Mucosa of stomach (tissue), 1 donor: Measurements from ENCODE around the gene UGT1A6.
"Not testable (repeated sequence)": the region's sequence is repeated elsewhere in the genome, so short reads cannot be mapped to it uniquely, and the experiment has no call there.

ENCODE experiments used
- H3K27me3 ChIP-seq: one replicate; pipeline ENCODE4 v1.7.0; 2013; ENCODE audit warnings: mild to moderate bottlenecking, low read length; ENCODE audit not compliant: control insufficient read depth, insufficient read depth
- H3K36me3 ChIP-seq: one replicate; pipeline ENCODE4 v1.7.0; 2013; ENCODE audit warnings: low read length; ENCODE audit not compliant: control insufficient read depth, insufficient read depth
- H3K4me1 ChIP-seq: one replicate; pipeline ENCODE4 v1.7.0; 2013; ENCODE audit warnings: mild to moderate bottlenecking, low read length; ENCODE audit not compliant: control insufficient read depth, insufficient read depth
- H3K4me3 ChIP-seq: one replicate; pipeline ENCODE4 v1.7.0; 2013; ENCODE audit warnings: low read length
- H3K9ac ChIP-seq: one replicate; pipeline ENCODE4 v1.7.0; 2013; ENCODE audit warnings: mild to moderate bottlenecking, low read length, moderate library complexity
- H3K9me3 ChIP-seq: one replicate; pipeline ENCODE4 v1.7.0; 2013; ENCODE audit warnings: mild to moderate bottlenecking, low read length, moderate library complexity; ENCODE audit not compliant: control insufficient read depth
- donor health status: Pancreatic carcinoma.

Gene UGT1A6

GRCh38 chr2:233689031-233689430 lies 3.7 kb upstream of the UGT1A6 start:
- Histone ChIP-seq H3K4me1 (peaks cover 52% of the 10 kb centered on the region), H3K4me3 (no peak overlapping the region), H3K9ac (no peak overlapping the region), H3K27me3 (no peaks in the 10 kb centered on the region), H3K36me3 (no peaks in the 10 kb centered on the region), H3K9me3 (no peaks in the 10 kb centered on the region)

GRCh38 chr2:233689501-233689900 lies 3.2 kb upstream of the UGT1A6 start:
- H3K27me3 ChIP-seq, result no peaks in the 10 kb centered on the region
- H3K4me1 ChIP-seq, result peaks cover 56% of the 10 kb centered on the region
- no peak overlapping the region for H3K4me3 ChIP-seq
- H3K36me3 ChIP-seq, result no peaks in the 10 kb centered on the region
- H3K9ac ChIP-seq, result no peak overlapping the region
- no peaks in the 10 kb centered on the region for H3K9me3 ChIP-seq

- Histone ChIP-seq H3K4me1 (peaks cover 58% of the 10 kb centered on the region), H3K4me3 (no peak overlapping the region), H3K36me3 (no peaks in the 10 kb centered on the region), H3K9me3 (no peaks in the 10 kb centered on the region), H3K9ac (no peak overlapping the region), H3K27me3 (no peaks in the 10 kb centered on the region)
Measured at GRCh38 chr2:233690444-233690843, 2.2 kb upstream of the UGT1A6 start.

- peaks cover 56% of the 10 kb centered on the region for H3K4me1 ChIP-seq
- H3K27me3 ChIP-seq, result no peaks in the 10 kb centered on the region
- no peaks in the 10 kb centered on the region for H3K9me3 ChIP-seq
- peak overlapping the region; percentile 9 for H3K4me3 ChIP-seq
- H3K9ac ChIP-seq, result peak overlapping the region; percentile 59
- no peaks in the 10 kb centered on the region for H3K36me3 ChIP-seq
Measured at GRCh38 chr2:233691443-233692433, 952 bp upstream of the UGT1A6 start.

GRCh38 chr2:233693963-233694362 lies 1.3 kb downstream of the UGT1A6 start:
- no peak overlapping the region for H3K4me3 ChIP-seq
- no peaks in the 10 kb centered on the region for H3K36me3 ChIP-seq
- H3K4me1 ChIP-seq, result peaks cover 44% of the 10 kb centered on the region
- no peaks in the 10 kb centered on the region for H3K9me3 ChIP-seq
- H3K9ac ChIP-seq, result no peak overlapping the region
- no peaks in the 10 kb centered on the region for H3K27me3 ChIP-seq

- Histone ChIP-seq H3K9ac (no peak overlapping the region), H3K9me3 (no peaks in the 10 kb centered on the region), H3K4me3 (no peak overlapping the region), H3K27me3 (no peaks in the 10 kb centered on the region), H3K4me1 (peaks cover 19% of the 10 kb centered on the region), H3K36me3 (no peaks in the 10 kb centered on the region)
Measured at GRCh38 chr2:233698740-233699139, 6.0 kb downstream of the UGT1A6 start.

GRCh38 chr2:233699424-233700027 lies 6.8 kb downstream of the UGT1A6 start:
- H3K36me3 ChIP-seq, result no peaks in the 10 kb centered on the region
- peaks cover 11% of the 10 kb centered on the region for H3K4me1 ChIP-seq
- H3K9me3 ChIP-seq, result no peaks in the 10 kb centered on the region
- no peak overlapping the region for H3K4me3 ChIP-seq
- no peak overlapping the region for H3K9ac ChIP-seq
- H3K27me3 ChIP-seq, result no peaks in the 10 kb centered on the region

GRCh38 chr2:233700028-233700635 lies 7.4 kb downstream of the UGT1A6 start:
- Histone ChIP-seq H3K27me3 (no peaks in the 10 kb centered on the region), H3K36me3 (no peaks in the 10 kb centered on the region), H3K9ac (no peak overlapping the region), H3K4me1 (peaks cover 10% of the 10 kb centered on the region), H3K9me3 (no peaks in the 10 kb centered on the region), H3K4me3 (no peak overlapping the region)

GRCh38 chr2:233700842-233701241 lies 8.2 kb downstream of the UGT1A6 start:
- not testable (repeated sequence) for H3K9ac ChIP-seq, H3K36me3 ChIP-seq, H3K4me3 ChIP-seq, H3K27me3 ChIP-seq, H3K9me3 ChIP-seq
- peaks cover 13% of the 10 kb centered on the region for H3K4me1 ChIP-seq

GRCh38 chr2:233702238-233702637 lies 9.5 kb downstream of the UGT1A6 start:
- Histone ChIP-seq H3K9ac (no peak overlapping the region), H3K27me3 (no peaks in the 10 kb centered on the region)

GRCh38 chr2:233705911-233706506 lies 13.3 kb downstream of the UGT1A6 start:
- H3K36me3 ChIP-seq, result no peaks in the 10 kb centered on the region
- no peaks in the 10 kb centered on the region for H3K27me3 ChIP-seq
- H3K4me1 ChIP-seq, result peaks cover 36% of the 10 kb centered on the region
- no peak overlapping the region for H3K9ac ChIP-seq
- H3K9me3 ChIP-seq, result no peaks in the 10 kb centered on the region
- no peak overlapping the region for H3K4me3 ChIP-seq

More at GRCh38 chr2:233702238-233702637, 9.5 kb downstream of the UGT1A6 start:
- Histone ChIP-seq H3K36me3 (no peaks in the 10 kb centered on the region), H3K9me3 (no peaks in the 10 kb centered on the region), H3K4me3 (no peak overlapping the region), H3K4me1 (peaks cover 27% of the 10 kb centered on the region)

GRCh38 chr2:233706720-233707119 lies 14.0 kb downstream of the UGT1A6 start:
- Histone ChIP-seq H3K9me3 (no peaks in the 10 kb centered on the region), H3K36me3 (no peaks in the 10 kb centered on the region), H3K9ac (no peak overlapping the region), H3K4me1 (peaks cover 43% of the 10 kb centered on the region), H3K4me3 (no peak overlapping the region), H3K27me3 (no peaks in the 10 kb centered on the region)
